ENCODE results near the gene EGFL6.

DNA sequence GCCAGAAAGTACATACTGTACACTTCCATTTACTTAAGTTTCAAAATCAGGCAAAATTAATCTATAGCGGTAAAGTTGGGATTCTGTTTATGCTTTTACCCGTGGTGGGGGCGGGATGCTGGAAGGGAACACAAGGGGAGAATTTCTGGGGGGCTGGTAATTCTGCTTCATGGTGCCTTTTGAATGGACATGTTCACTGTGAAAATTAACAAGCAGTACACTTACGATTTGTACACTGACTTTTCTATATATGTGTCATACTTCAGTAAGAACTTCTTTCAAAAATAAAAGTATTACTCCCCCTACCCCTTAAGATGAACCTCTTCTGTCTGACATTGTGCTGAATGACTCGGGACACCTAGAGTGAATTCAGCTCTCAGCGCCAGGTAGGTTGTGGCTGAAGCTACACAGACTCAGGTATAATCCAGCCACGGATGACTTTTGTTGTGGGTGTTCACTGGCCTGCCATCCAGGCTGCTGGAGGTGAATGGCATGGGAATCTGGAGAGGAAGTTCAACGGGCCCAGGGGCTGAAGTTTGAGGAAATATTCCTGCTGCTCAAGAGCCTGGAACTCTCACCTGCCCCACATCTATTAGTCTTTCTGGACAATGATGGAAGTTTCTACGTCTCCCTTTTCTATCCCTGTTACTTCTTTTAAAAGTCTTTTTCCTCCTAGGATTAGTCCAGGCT lies 76.2 kb downstream of the EGFL6 start:
- TF ChIP-seq, protein P1, sequence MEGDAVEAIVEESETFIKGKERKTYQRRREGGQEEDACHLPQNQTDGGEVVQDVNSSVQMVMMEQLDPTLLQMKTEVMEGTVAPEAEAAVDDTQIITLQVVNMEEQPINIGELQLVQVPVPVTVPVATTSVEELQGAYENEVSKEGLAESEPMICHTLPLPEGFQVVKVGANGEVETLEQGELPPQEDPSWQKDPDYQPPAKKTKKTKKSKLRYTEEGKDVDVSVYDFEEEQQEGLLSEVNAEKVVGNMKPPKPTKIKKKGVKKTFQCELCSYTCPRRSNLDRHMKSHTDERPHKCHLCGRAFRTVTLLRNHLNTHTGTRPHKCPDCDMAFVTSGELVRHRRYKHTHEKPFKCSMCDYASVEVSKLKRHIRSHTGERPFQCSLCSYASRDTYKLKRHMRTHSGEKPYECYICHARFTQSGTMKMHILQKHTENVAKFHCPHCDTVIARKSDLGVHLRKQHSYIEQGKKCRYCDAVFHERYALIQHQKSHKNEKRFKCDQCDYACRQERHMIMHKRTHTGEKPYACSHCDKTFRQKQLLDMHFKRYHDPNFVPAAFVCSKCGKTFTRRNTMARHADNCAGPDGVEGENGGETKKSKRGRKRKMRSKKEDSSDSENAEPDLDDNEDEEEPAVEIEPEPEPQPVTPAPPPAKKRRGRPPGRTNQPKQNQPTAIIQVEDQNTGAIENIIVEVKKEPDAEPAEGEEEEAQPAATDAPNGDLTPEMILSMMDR (IDR thresholded peaks at IDR 0.05) = no peak
- no peak for TF ChIP-seq POLR2A (IDR thresholded peaks at IDR 0.05)

Measured in body of pancreas (tissue), 4 donors.